Left lung (tissue), 10 donors: ENCODE measurements around the gene LARP1. TPM values are rescaled to one million over a fixed set of nuclear protein-coding genes. Genes with fewer than 3 reads are reported as not detected.
"Not testable (repeated sequence)": the region's sequence is repeated elsewhere in the genome, so short reads cannot be mapped to it uniquely, and the experiment has no call there.

Source experiments
- ATAC-seq: fragments of 200-7000 bp; cut with Tn5 transposase; one replicate; pipeline ENCODE4 v1.9.1; 2020; ENCODE audit warnings: moderate library complexity
- DNase-seq, 4 donors: peaks; one replicate each; pipeline ENCODE4 v3.0.0-alpha.2; 2013 to 2020
- H3K27ac ChIP-seq, 2 donors: fragments of 200-600 bp; sonication (generic) in 1 of 2; one replicate each; pipeline versions ENCODE4 v1.5.0 to v1.8.0; 2020 to 2021
- H3K27me3 ChIP-seq, 2 donors: fragments of 200-600 bp; sonication (generic) in 1 of 2; one replicate each; pipeline versions ENCODE4 v1.5.0 to v1.8.0; 2020 to 2021
- H3K36me3 ChIP-seq, 2 donors: fragments of 200-600 bp; sonication (generic) in 1 of 2; one replicate each; pipeline versions ENCODE4 v1.5.0 to v1.8.0; 2020 to 2021
- H3K4me1 ChIP-seq, 2 donors: fragments of 200-600 bp; one replicate each; pipeline ENCODE4 v1.8.0; 2021
- H3K4me3 ChIP-seq, 2 donors: fragments of 200-600 bp; sonication (generic) in 1 of 2; one replicate each; pipeline versions ENCODE4 v1.5.0 to v1.8.0; 2020 to 2021; ENCODE audit warnings: mild to moderate bottlenecking in 1 of 2
- H3K9me3 ChIP-seq, 2 donors: fragments of 200-600 bp; sonication (generic) in 1 of 2; one replicate each; pipeline versions ENCODE4 v1.5.0 to v1.8.0; 2020 to 2021
- intact Hi-C, 2 donors: fragments of 100-400 bp; cut with DNase I; formaldehyde crosslinking; loops; one replicate each; pipeline versions ENCODE4 v1.11.2 to v1.14.2; 2022
- polyA plus RNA-seq, 6 donors: library from polyadenylated mRNA; unstranded; fragments of 120-200 nt; gene quantifications; one replicate each; pipeline ENCODE4 v1.2.1, GENCODE V29; 2013; ENCODE audit not compliant: insufficient read length in 6 of 6
- total RNA-seq, 2 donors: library from RNA; stranded (reverse); fragmentation: NEBNext Ultra II Directional; extraction: Animal tissue kit (Norgen Biotek cat#: 25700); gene quantifications; one replicate each; pipeline ENCODE4 v1.2.1, GENCODE V29; 2021
- TF ChIP-seq, protein P1 (sequence below), 2 donors: fragments of 200-600 bp; sonication (generic) in 1 of 2; IDR thresholded peaks; one replicate each; pipeline versions ENCODE4 v1.5.0 to v1.8.0; 2021; ENCODE audit warnings: antibody characterized with exemption in 2 of 2
- donor health status: DM: no; HTN: yes; CAD: no.
- donor health status: DM: no; HTN: no; CAD: no.

Gene LARP1
- total and polyA plus RNA-seq, 8 donors, result 90.3 to 172 (median 109) TPM

- DNase-seq, result no peak
- Histone ChIP-seq H3K9me3 (no peaks in the 10 kb centered on the region), H3K4me3 (no peak overlapping the region), H3K36me3 (peaks cover 0 to 91% of the 10 kb centered on the region in 2 donors), H3K27me3 (no peaks in the 10 kb centered on the region), H3K4me1 (no peaks in the 10 kb centered on the region), H3K27ac (no peak overlapping the region)
- intact Hi-C loops, result no loop called here
- no peak for ATAC-seq
- TF ChIP-seq, protein P1, sequence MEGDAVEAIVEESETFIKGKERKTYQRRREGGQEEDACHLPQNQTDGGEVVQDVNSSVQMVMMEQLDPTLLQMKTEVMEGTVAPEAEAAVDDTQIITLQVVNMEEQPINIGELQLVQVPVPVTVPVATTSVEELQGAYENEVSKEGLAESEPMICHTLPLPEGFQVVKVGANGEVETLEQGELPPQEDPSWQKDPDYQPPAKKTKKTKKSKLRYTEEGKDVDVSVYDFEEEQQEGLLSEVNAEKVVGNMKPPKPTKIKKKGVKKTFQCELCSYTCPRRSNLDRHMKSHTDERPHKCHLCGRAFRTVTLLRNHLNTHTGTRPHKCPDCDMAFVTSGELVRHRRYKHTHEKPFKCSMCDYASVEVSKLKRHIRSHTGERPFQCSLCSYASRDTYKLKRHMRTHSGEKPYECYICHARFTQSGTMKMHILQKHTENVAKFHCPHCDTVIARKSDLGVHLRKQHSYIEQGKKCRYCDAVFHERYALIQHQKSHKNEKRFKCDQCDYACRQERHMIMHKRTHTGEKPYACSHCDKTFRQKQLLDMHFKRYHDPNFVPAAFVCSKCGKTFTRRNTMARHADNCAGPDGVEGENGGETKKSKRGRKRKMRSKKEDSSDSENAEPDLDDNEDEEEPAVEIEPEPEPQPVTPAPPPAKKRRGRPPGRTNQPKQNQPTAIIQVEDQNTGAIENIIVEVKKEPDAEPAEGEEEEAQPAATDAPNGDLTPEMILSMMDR (IDR thresholded peaks at IDR 0.05), result no peak
Measured at GRCh38 chr5:154820383-154820782, 65.2 kb downstream of the LARP1 start.

- DNase-seq, H3K27ac ChIP-seq, H3K4me3 ChIP-seq, intact Hi-C loops, H3K4me1 ChIP-seq, ATAC-seq, H3K9me3 ChIP-seq, H3K27me3 ChIP-seq: not testable (repeated sequence)
- peaks cover 0 to 66% of the 10 kb centered on the region in 2 donors for H3K36me3 ChIP-seq
Measured at GRCh38 chr5:154822896-154823295, 67.7 kb downstream of the LARP1 start.

DNA sequence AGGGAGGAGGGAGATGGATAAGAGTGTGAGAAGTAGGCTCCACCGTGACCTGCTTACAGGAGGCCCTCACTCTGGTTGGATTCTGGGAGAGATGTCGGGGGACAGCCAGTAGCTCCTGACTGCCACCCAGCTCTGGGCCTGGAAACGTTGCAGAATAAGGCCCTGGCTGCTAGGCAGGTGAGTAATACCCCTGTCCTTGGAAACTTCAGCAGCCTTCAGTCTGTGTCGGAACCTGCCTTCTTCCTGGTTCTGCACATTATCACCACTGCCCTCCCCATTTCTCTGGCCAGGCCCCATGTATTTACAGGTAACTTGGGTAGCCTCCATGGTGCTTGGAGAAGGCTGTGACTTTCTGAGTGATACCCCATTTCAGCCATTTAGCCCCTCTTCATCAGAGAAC lies 68.4 kb downstream of the LARP1 start:
- intact Hi-C loops, result no loop called here
- no peak for ATAC-seq
- no peaks in the 10 kb centered on the region for H3K9me3 ChIP-seq
- no peak overlapping the region for H3K4me3 ChIP-seq
- H3K27me3 ChIP-seq, result no peaks in the 10 kb centered on the region
- peaks cover 0 to 61% of the 10 kb centered on the region in 2 donors for H3K36me3 ChIP-seq
- TF ChIP-seq, protein P1 (IDR thresholded peaks at IDR 0.05), result no peak
- no peaks in the 10 kb centered on the region for H3K4me1 ChIP-seq
- no peak overlapping the region for H3K27ac ChIP-seq
- DNase-seq, result no peak

DNA sequence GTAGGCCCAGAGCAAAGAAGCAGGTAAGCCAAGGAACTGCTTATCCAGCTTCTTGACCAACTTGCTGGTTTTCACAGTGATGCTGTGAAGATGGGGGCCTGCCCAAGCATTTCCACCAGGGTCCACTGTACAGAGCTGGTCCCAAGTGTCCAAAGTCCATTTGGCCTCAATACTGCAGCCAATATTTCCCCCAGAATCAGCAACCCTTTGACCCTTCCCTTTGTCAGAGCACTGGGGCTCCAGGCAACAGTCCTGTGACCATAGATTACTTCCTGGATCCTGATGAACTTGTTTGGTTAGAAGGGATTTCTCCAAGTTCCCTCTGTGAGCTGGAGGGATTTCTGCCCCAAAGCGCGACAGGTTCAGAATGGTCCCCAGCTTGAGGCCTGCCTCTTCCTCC lies 68.9 kb downstream of the LARP1 start:
- TF ChIP-seq, protein P1 (IDR thresholded peaks at IDR 0.05), result no peak
- Histone ChIP-seq H3K27me3 (no peaks in the 10 kb centered on the region), H3K4me1 (no peaks in the 10 kb centered on the region), H3K9me3 (no peaks in the 10 kb centered on the region), H3K27ac (no peak overlapping the region), H3K4me3 (no peak overlapping the region), H3K36me3 (peaks cover 0 to 56% of the 10 kb centered on the region in 2 donors)
- intact Hi-C loops, result no loop called here
- ATAC-seq, result no peak
- no peak for DNase-seq

- TF ChIP-seq, protein P1 (IDR thresholded peaks at IDR 0.05), result no peak
- Histone ChIP-seq H3K27ac (peak overlapping the region; percentile 38 to 48), H3K4me1 (peaks cover 5 to 9% of the 10 kb centered on the region in 2 donors), H3K36me3 (peaks cover 0 to 16% of the 10 kb centered on the region in 2 donors), H3K27me3 (no peaks in the 10 kb centered on the region), H3K9me3 (no peaks in the 10 kb centered on the region), H3K4me3 (no peak overlapping the region)
- DNase-seq (no peak), ATAC-seq (peak; percentile 75)
- intact Hi-C loops, result no loop called here
Measured at GRCh38 chr5:154829181-154829588, 74.0 kb downstream of the LARP1 start.

GRCh38 chr5:154829589-154830218 lies 74.5 kb downstream of the LARP1 start:
- peak overlapping the region; percentile 38 to 48 for H3K27ac ChIP-seq
- intact Hi-C loops, result no loop called here
- no peaks in the 10 kb centered on the region for H3K9me3 ChIP-seq
- H3K36me3 ChIP-seq, result peaks cover 0 to 11% of the 10 kb centered on the region in 2 donors
- ATAC-seq (peak; percentile 79), DNase-seq (peak in 1 of 4 donors; percentile 76)
- no peak overlapping the region for H3K4me3 ChIP-seq
- TF ChIP-seq, protein P1 (IDR thresholded peaks at IDR 0.05), result no peak
- H3K4me1 ChIP-seq, result peaks cover 9 to 11% of the 10 kb centered on the region in 2 donors
- no peaks in the 10 kb centered on the region for H3K27me3 ChIP-seq
